HG03442 (cell line): ENCODE results near the gene PIPOX.
"Not testable (repeated sequence)": the region's sequence is repeated elsewhere in the genome, so short reads cannot be mapped to it uniquely, and the experiment has no call there.

ENCODE experiments used
- ATAC-seq: cut with Tn5 transposase; IDR thresholded peaks from one replicate; pipeline ENCODE4 v1.9.1; 2021; ENCODE audit warnings: mild to moderate bottlenecking, moderate library complexity; ENCODE audit not compliant: unreplicated experiment

PIPOX gene

GRCh38 chr17:29073520-29073919 is 30.6 kb downstream of the PIPOX start:
- ATAC-seq, result no peak

GRCh38 chr17:29074488-29074887 is 31.5 kb downstream of the PIPOX start:
- ATAC-seq, result no peak

GRCh38 chr17:29076087-29076486 is 33.1 kb downstream of the PIPOX start:
- ATAC-seq, result no peak

GRCh38 chr17:29076722-29077121 is 33.8 kb downstream of the PIPOX start:
- no peak for ATAC-seq

- ATAC-seq, result no peak
Observed at GRCh38 chr17:29077320-29077719, 34.4 kb downstream of the PIPOX start.

- no peak for ATAC-seq
Observed at GRCh38 chr17:29078183-29079045, 35.5 kb downstream of the PIPOX start.

GRCh38 chr17:29079433-29079832 is 36.5 kb downstream of the PIPOX start:
- no peak for ATAC-seq

GRCh38 chr17:29079887-29080286 is 36.9 kb downstream of the PIPOX start:
- no peak for ATAC-seq

- no peak for ATAC-seq
Observed at GRCh38 chr17:29080323-29080722, 37.4 kb downstream of the PIPOX start.

GRCh38 chr17:29080965-29081364 is 38.0 kb downstream of the PIPOX start:
- no peak for ATAC-seq

GRCh38 chr17:29084541-29085146 is 41.7 kb downstream of the PIPOX start:
- ATAC-seq, result no peak

- no peak for ATAC-seq
Observed at GRCh38 chr17:29085223-29085622, 42.3 kb downstream of the PIPOX start.

- no peak for ATAC-seq
Observed at GRCh38 chr17:29086628-29087332, 43.8 kb downstream of the PIPOX start.

- not testable (repeated sequence) for ATAC-seq
Observed at GRCh38 chr17:29088782-29089181, 45.8 kb downstream of the PIPOX start.

- ATAC-seq, result no peak
Observed at GRCh38 chr17:29089601-29090044, 46.7 kb downstream of the PIPOX start.

- no peak for ATAC-seq
Observed at GRCh38 chr17:29090108-29090507, 47.2 kb downstream of the PIPOX start.

- ATAC-seq, result no peak
Observed at GRCh38 chr17:29090750-29091605, 48.0 kb downstream of the PIPOX start.

- no peak for ATAC-seq
Observed at GRCh38 chr17:29091606-29092289, 48.8 kb downstream of the PIPOX start.

GRCh38 chr17:29093090-29093871 is 50.3 kb downstream of the PIPOX start:
- no peak for ATAC-seq
